ENCODE measurements around the gene SLC12A9.

SLC12A9 gene

GRCh38 chr7:100826514-100827329 lies 25.8 kb upstream of the SLC12A9 start:
- Histone ChIP-seq H3K27me3 (ENCODE audit: control insufficient read depth in 1 of 2, insufficient read depth in 2 of 2, low read length in 2 of 2) (no peaks in the 10 kb centered on the region), H3K4me1 (ENCODE audit: insufficient read depth, low read length) (peaks cover 21% of the 10 kb centered on the region), H3K36me3 (ENCODE audit: insufficient read depth, low read length) (peaks cover 19% of the 10 kb centered on the region), H3K4me3 (ENCODE audit: low read depth in 1 of 2, low read length in 2 of 2) (peak overlapping the region; percentile 73 to 75), H3K27ac (ENCODE audit: low read depth, low read length) (peak overlapping the region; percentile 84), H3K9ac (ENCODE audit: low read length) (peak overlapping the region; percentile 62), H3K9me3 (ENCODE audit: low read length) (no peaks in the 10 kb centered on the region)

GRCh38 chr7:100827330-100828226 lies 24.9 kb upstream of the SLC12A9 start, which contains the start of gene EPHB4:
Gene EPHB4, minus strand, starts transcription at chr7:100827523. Its CDS starts 493 bp downstream, at chr7:100827030.
- H3K9me3 ChIP-seq (ENCODE audit: low read length), result no peaks in the 10 kb centered on the region
- peaks cover 21% of the 10 kb centered on the region for H3K4me1 ChIP-seq (ENCODE audit: insufficient read depth, low read length)
- H3K4me3 ChIP-seq (ENCODE audit: low read depth in 1 of 2, low read length in 2 of 2), result peak within 1 kb of the TSS; percentile 73 to 75
- H3K27me3 ChIP-seq (ENCODE audit: control insufficient read depth in 1 of 2, insufficient read depth in 2 of 2, low read length in 2 of 2), result no peaks in the 10 kb centered on the region
- peak within 1 kb of the TSS; percentile 62 for H3K9ac ChIP-seq (ENCODE audit: low read length)
- H3K27ac ChIP-seq (ENCODE audit: low read depth, low read length), result peak within 1 kb of the TSS; percentile 84
- H3K36me3 ChIP-seq (ENCODE audit: insufficient read depth, low read length), result peaks cover 12% of the 10 kb centered on the region

- Histone ChIP-seq H3K9ac (ENCODE audit: low read length) (no peak overlapping the region), H3K27ac (ENCODE audit: low read depth, low read length) (no peak overlapping the region)
These were observed 23.3 kb upstream of the SLC12A9 start for GRCh38 chr7:100829150-100829716.

GRCh38 chr7:100830396-100830795 lies 22.1 kb upstream of the SLC12A9 start:
- Histone ChIP-seq H3K27ac (ENCODE audit: low read depth, low read length) (no peak overlapping the region), H3K4me1 (ENCODE audit: insufficient read depth, low read length) (peaks cover 11% of the 10 kb centered on the region), H3K4me3 (ENCODE audit: low read depth in 1 of 2, low read length in 2 of 2) (no peak overlapping the region), H3K9ac (ENCODE audit: low read length) (no peak overlapping the region), H3K9me3 (ENCODE audit: low read length) (no peaks in the 10 kb centered on the region), H3K36me3 (ENCODE audit: insufficient read depth, low read length) (no peaks in the 10 kb centered on the region), H3K27me3 (ENCODE audit: control insufficient read depth in 1 of 2, insufficient read depth in 2 of 2, low read length in 2 of 2) (no peaks in the 10 kb centered on the region)

More at GRCh38 chr7:100829150-100829716, 23.3 kb upstream of the SLC12A9 start:
- Histone ChIP-seq H3K4me1 (ENCODE audit: insufficient read depth, low read length) (peaks cover 21% of the 10 kb centered on the region), H3K36me3 (ENCODE audit: insufficient read depth, low read length) (no peaks in the 10 kb centered on the region), H3K4me3 (ENCODE audit: low read depth in 1 of 2, low read length in 2 of 2) (no peak overlapping the region), H3K9me3 (ENCODE audit: low read length) (no peaks in the 10 kb centered on the region), H3K27me3 (ENCODE audit: control insufficient read depth in 1 of 2, insufficient read depth in 2 of 2, low read length in 2 of 2) (no peaks in the 10 kb centered on the region)

GRCh38 chr7:100832281-100832633 lies 20.3 kb upstream of the SLC12A9 start:
- H3K4me1 ChIP-seq (ENCODE audit: insufficient read depth, low read length), result peaks cover 5% of the 10 kb centered on the region
- H3K27ac ChIP-seq (ENCODE audit: low read depth, low read length), result no peak overlapping the region

GRCh38 chr7:100835903-100836811 lies 16.4 kb upstream of the SLC12A9 start:
- Histone ChIP-seq H3K27ac (ENCODE audit: low read depth, low read length) (no peak overlapping the region), H3K4me3 (ENCODE audit: low read depth in 1 of 2, low read length in 2 of 2) (no peak overlapping the region)

More at GRCh38 chr7:100832281-100832633, 20.3 kb upstream of the SLC12A9 start:
- Histone ChIP-seq H3K36me3 (ENCODE audit: insufficient read depth, low read length) (no peaks in the 10 kb centered on the region), H3K9me3 (ENCODE audit: low read length) (no peaks in the 10 kb centered on the region), H3K9ac (ENCODE audit: low read length) (no peak overlapping the region), H3K4me3 (ENCODE audit: low read depth in 1 of 2, low read length in 2 of 2) (no peak overlapping the region), H3K27me3 (ENCODE audit: control insufficient read depth in 1 of 2, insufficient read depth in 2 of 2, low read length in 2 of 2) (no peaks in the 10 kb centered on the region)

GRCh38 chr7:100836812-100837098 lies 15.8 kb upstream of the SLC12A9 start:
- H3K9ac ChIP-seq (ENCODE audit: low read length), result no peak overlapping the region
- no peaks in the 10 kb centered on the region for H3K27me3 ChIP-seq (ENCODE audit: control insufficient read depth in 1 of 2, insufficient read depth in 2 of 2, low read length in 2 of 2)
- H3K4me1 ChIP-seq (ENCODE audit: insufficient read depth, low read length), result peaks cover 5% of the 10 kb centered on the region
- H3K9me3 ChIP-seq (ENCODE audit: low read length), result no peaks in the 10 kb centered on the region
- peak overlapping the region; percentile 72 for H3K27ac ChIP-seq (ENCODE audit: low read depth, low read length)
- H3K4me3 ChIP-seq (ENCODE audit: low read depth in 1 of 2, low read length in 2 of 2), result peak overlapping the region; percentile 32 to 61
- no peaks in the 10 kb centered on the region for H3K36me3 ChIP-seq (ENCODE audit: insufficient read depth, low read length)

More at GRCh38 chr7:100835903-100836811, 16.4 kb upstream of the SLC12A9 start:
- peaks cover 5% of the 10 kb centered on the region for H3K4me1 ChIP-seq (ENCODE audit: insufficient read depth, low read length)
- no peaks in the 10 kb centered on the region for H3K9me3 ChIP-seq (ENCODE audit: low read length)
- H3K36me3 ChIP-seq (ENCODE audit: insufficient read depth, low read length), result no peaks in the 10 kb centered on the region
- H3K27me3 ChIP-seq (ENCODE audit: control insufficient read depth in 1 of 2, insufficient read depth in 2 of 2, low read length in 2 of 2), result no peaks in the 10 kb centered on the region
- no peak overlapping the region for H3K9ac ChIP-seq (ENCODE audit: low read length)

GRCh38 chr7:100837099-100837836 lies 15.2 kb upstream of the SLC12A9 start:
- H3K27me3 ChIP-seq (ENCODE audit: control insufficient read depth in 1 of 2, insufficient read depth in 2 of 2, low read length in 2 of 2), result no peaks in the 10 kb centered on the region
- H3K4me1 ChIP-seq (ENCODE audit: insufficient read depth, low read length), result peaks cover 5% of the 10 kb centered on the region
- H3K9ac ChIP-seq (ENCODE audit: low read length), result no peak overlapping the region
- peak overlapping the region; percentile 32 to 61 for H3K4me3 ChIP-seq (ENCODE audit: low read depth in 1 of 2, low read length in 2 of 2)
- H3K36me3 ChIP-seq (ENCODE audit: insufficient read depth, low read length), result no peaks in the 10 kb centered on the region
- no peaks in the 10 kb centered on the region for H3K9me3 ChIP-seq (ENCODE audit: low read length)
- peak overlapping the region; percentile 72 for H3K27ac ChIP-seq (ENCODE audit: low read depth, low read length)

- H3K4me3 ChIP-seq (ENCODE audit: low read depth in 1 of 2, low read length in 2 of 2), result no peak overlapping the region
- peaks cover 5% of the 10 kb centered on the region for H3K4me1 ChIP-seq (ENCODE audit: insufficient read depth, low read length)
- H3K9me3 ChIP-seq (ENCODE audit: low read length), result no peaks in the 10 kb centered on the region
- no peaks in the 10 kb centered on the region for H3K27me3 ChIP-seq (ENCODE audit: control insufficient read depth in 1 of 2, insufficient read depth in 2 of 2, low read length in 2 of 2)
- H3K36me3 ChIP-seq (ENCODE audit: insufficient read depth, low read length), result no peaks in the 10 kb centered on the region
- no peak overlapping the region for H3K9ac ChIP-seq (ENCODE audit: low read length)
- H3K27ac ChIP-seq (ENCODE audit: low read depth, low read length), result no peak overlapping the region
These were observed 13.2 kb upstream of the SLC12A9 start for GRCh38 chr7:100839361-100839760.

- Histone ChIP-seq H3K9me3 (ENCODE audit: low read length) (no peaks in the 10 kb centered on the region), H3K9ac (ENCODE audit: low read length) (no peak overlapping the region)
These were observed 11.9 kb upstream of the SLC12A9 start for GRCh38 chr7:100840470-100841100.

More at GRCh38 chr7:100840470-100841100, 11.9 kb upstream of the SLC12A9 start:
- H3K27ac ChIP-seq (ENCODE audit: low read depth, low read length), result no peak overlapping the region
- no peaks in the 10 kb centered on the region for H3K27me3 ChIP-seq (ENCODE audit: control insufficient read depth in 1 of 2, insufficient read depth in 2 of 2, low read length in 2 of 2)
- H3K36me3 ChIP-seq (ENCODE audit: insufficient read depth, low read length), result no peaks in the 10 kb centered on the region
- H3K4me3 ChIP-seq (ENCODE audit: low read depth in 1 of 2, low read length in 2 of 2), result no peak overlapping the region
- peaks cover 5% of the 10 kb centered on the region for H3K4me1 ChIP-seq (ENCODE audit: insufficient read depth, low read length)

All from muscle layer of colon (tissue), 2 donors.